A549 (cell line): ENCODE results near the gene TMEM214.

Experiments used
- TF ChIP-seq, protein P1 (sequence below): fragments of >200 bp; sonication (Bioruptor Twin); formaldehyde crosslinking; IDR thresholded peaks from 3 replicates; pipeline ENCODE4 v1.5.1; 2016
- TF ChIP-seq, protein P2 (sequence below): fragments of 200-600 bp; sonication (generic); IDR thresholded peaks from 2 replicates; pipeline ENCODE4 v1.6.1; 2016; ENCODE audit warnings: antibody characterized with exemption, mild to moderate bottlenecking, moderate library complexity

DNA sequence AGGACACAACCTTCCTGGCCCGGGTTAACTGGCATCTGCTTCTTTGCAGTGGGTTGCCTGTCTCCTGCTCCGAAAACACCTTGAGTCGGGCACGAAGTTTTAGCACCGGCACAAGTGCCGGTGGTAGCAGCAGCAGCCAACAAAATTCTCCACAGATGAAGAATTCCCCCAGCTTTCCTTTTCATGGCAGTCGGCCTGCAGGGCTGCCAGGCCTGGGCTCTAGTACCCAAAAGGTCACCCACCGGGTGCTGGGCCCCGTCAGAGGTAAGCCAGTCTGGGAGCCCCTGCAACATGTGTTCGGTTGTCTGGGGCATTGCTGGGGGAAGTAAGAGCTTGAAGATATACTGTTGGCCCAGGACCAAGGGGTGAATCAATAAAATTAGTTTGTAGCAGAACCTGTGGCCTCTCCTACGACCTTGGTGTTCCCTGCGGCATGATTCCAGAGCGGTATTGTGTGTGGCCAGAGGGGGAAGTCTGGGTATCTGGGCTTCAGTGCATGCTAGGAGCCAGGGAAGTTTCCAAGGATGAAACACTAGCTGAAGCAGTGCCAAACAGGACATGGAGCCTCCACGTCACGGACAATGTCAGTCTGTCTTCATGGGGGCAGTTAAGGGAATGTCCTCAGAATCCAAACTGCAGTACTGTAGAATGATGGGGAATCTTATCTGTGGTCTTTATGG is 26.5 kb downstream of the TMEM214 start:
- TF ChIP-seq, protein P1, sequence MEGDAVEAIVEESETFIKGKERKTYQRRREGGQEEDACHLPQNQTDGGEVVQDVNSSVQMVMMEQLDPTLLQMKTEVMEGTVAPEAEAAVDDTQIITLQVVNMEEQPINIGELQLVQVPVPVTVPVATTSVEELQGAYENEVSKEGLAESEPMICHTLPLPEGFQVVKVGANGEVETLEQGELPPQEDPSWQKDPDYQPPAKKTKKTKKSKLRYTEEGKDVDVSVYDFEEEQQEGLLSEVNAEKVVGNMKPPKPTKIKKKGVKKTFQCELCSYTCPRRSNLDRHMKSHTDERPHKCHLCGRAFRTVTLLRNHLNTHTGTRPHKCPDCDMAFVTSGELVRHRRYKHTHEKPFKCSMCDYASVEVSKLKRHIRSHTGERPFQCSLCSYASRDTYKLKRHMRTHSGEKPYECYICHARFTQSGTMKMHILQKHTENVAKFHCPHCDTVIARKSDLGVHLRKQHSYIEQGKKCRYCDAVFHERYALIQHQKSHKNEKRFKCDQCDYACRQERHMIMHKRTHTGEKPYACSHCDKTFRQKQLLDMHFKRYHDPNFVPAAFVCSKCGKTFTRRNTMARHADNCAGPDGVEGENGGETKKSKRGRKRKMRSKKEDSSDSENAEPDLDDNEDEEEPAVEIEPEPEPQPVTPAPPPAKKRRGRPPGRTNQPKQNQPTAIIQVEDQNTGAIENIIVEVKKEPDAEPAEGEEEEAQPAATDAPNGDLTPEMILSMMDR: no peak
- TF ChIP-seq, protein P2, sequence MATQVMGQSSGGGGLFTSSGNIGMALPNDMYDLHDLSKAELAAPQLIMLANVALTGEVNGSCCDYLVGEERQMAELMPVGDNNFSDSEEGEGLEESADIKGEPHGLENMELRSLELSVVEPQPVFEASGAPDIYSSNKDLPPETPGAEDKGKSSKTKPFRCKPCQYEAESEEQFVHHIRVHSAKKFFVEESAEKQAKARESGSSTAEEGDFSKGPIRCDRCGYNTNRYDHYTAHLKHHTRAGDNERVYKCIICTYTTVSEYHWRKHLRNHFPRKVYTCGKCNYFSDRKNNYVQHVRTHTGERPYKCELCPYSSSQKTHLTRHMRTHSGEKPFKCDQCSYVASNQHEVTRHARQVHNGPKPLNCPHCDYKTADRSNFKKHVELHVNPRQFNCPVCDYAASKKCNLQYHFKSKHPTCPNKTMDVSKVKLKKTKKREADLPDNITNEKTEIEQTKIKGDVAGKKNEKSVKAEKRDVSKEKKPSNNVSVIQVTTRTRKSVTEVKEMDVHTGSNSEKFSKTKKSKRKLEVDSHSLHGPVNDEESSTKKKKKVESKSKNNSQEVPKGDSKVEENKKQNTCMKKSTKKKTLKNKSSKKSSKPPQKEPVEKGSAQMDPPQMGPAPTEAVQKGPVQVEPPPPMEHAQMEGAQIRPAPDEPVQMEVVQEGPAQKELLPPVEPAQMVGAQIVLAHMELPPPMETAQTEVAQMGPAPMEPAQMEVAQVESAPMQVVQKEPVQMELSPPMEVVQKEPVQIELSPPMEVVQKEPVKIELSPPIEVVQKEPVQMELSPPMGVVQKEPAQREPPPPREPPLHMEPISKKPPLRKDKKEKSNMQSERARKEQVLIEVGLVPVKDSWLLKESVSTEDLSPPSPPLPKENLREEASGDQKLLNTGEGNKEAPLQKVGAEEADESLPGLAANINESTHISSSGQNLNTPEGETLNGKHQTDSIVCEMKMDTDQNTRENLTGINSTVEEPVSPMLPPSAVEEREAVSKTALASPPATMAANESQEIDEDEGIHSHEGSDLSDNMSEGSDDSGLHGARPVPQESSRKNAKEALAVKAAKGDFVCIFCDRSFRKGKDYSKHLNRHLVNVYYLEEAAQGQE: no peak
